Peyer's patch (tissue), 4 donors: ENCODE data around the gene ATF6.

Source experiments
- POLR2A ChIP-seq, 2 donors: fragments of 450-650 bp; IDR thresholded peaks; one replicate each; pipeline ENCODE4 v1.5.1; 2017; ENCODE audit warnings: antibody characterized with exemption in 2 of 2, mild to moderate bottlenecking in 2 of 2, moderate library complexity in 2 of 2
- TF ChIP-seq, protein P1 (sequence below), 6 experiments: fragments of 450-650 bp in 4 of 6; fragments of 200-600 bp in 2 of 6; sonication (generic) in 1 of 6; IDR thresholded peaks; one replicate each; pipeline ENCODE4 v1.5.1; 2017 to 2019; ENCODE audit warnings: antibody characterized with exemption in 6 of 6, mild to moderate bottlenecking in 3 of 6, moderate library complexity in 1 of 6

- TF ChIP-seq, protein P1, sequence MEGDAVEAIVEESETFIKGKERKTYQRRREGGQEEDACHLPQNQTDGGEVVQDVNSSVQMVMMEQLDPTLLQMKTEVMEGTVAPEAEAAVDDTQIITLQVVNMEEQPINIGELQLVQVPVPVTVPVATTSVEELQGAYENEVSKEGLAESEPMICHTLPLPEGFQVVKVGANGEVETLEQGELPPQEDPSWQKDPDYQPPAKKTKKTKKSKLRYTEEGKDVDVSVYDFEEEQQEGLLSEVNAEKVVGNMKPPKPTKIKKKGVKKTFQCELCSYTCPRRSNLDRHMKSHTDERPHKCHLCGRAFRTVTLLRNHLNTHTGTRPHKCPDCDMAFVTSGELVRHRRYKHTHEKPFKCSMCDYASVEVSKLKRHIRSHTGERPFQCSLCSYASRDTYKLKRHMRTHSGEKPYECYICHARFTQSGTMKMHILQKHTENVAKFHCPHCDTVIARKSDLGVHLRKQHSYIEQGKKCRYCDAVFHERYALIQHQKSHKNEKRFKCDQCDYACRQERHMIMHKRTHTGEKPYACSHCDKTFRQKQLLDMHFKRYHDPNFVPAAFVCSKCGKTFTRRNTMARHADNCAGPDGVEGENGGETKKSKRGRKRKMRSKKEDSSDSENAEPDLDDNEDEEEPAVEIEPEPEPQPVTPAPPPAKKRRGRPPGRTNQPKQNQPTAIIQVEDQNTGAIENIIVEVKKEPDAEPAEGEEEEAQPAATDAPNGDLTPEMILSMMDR (IDR thresholded peaks at IDR 0.05): no peak
- no peak for TF ChIP-seq POLR2A (IDR thresholded peaks at IDR 0.05)
These were observed 120.5 kb downstream of the ATF6 start for GRCh38 chr1:161886589-161886988.
